Ecto neural progenitor cell (in vitro differentiated cells): ENCODE measurements around the gene ARHGAP24.
A peak's percentile ranks its signal among the peaks of the same experiment; 100 is the strongest.

ENCODE experiments used
- DNase-seq: peaks from one replicate; pipeline ENCODE4 v3.0.0-alpha.2; 2018; ENCODE audit warnings: low spot score

ARHGAP24 gene

GRCh38 chr4:85474818-85475630 is at the start of gene ARHGAP24:
Gene ARHGAP24 (plus strand): TSS chr4:85475150.
- peak; percentile 86 for DNase-seq

- DNase-seq: no peak
Observed at GRCh38 chr4:85426366-85426765, 48.6 kb upstream of the ARHGAP24 start.

- no peak for DNase-seq
Observed at GRCh38 chr4:85427123-85427522, 47.8 kb upstream of the ARHGAP24 start.

GRCh38 chr4:85430226-85430625 is 44.7 kb upstream of the ARHGAP24 start:
- DNase-seq: no peak

- no peak for DNase-seq
Observed at GRCh38 chr4:85430697-85431096, 44.3 kb upstream of the ARHGAP24 start.

GRCh38 chr4:85431156-85431555 is 43.8 kb upstream of the ARHGAP24 start:
- no peak for DNase-seq

- no peak for DNase-seq
Observed at GRCh38 chr4:85431881-85432485, 43.0 kb upstream of the ARHGAP24 start.

GRCh38 chr4:85445050-85445639 is 29.8 kb upstream of the ARHGAP24 start:
- DNase-seq: no peak

GRCh38 chr4:85446141-85446861 is 28.6 kb upstream of the ARHGAP24 start:
- DNase-seq: no peak

- DNase-seq: no peak
Observed at GRCh38 chr4:85448906-85449890, 25.8 kb upstream of the ARHGAP24 start.

GRCh38 chr4:85452058-85452731 is 22.8 kb upstream of the ARHGAP24 start:
- no peak for DNase-seq

- DNase-seq: no peak
Observed at GRCh38 chr4:85455942-85456341, 19.0 kb upstream of the ARHGAP24 start.

- DNase-seq: no peak
Observed at GRCh38 chr4:85457752-85458467, 17.0 kb upstream of the ARHGAP24 start.

GRCh38 chr4:85459736-85460135 is 15.2 kb upstream of the ARHGAP24 start:
- DNase-seq: no peak

- no peak for DNase-seq
Observed at GRCh38 chr4:85474356-85474755, 594 bp upstream of the ARHGAP24 start.

- DNase-seq: peak; percentile 66
Observed at GRCh38 chr4:85475631-85476233, 782 bp downstream of the ARHGAP24 start.

GRCh38 chr4:85476381-85476780 is 1.4 kb downstream of the ARHGAP24 start:
- no peak for DNase-seq

GRCh38 chr4:85477534-85477933 is 2.6 kb downstream of the ARHGAP24 start:
- no peak for DNase-seq

- no peak for DNase-seq
Observed at GRCh38 chr4:85478576-85478975, 3.6 kb downstream of the ARHGAP24 start.
